HG02610 (cell line): ENCODE results near the gene PACSIN2.

Experiments used
- ATAC-seq: cut with Tn5 transposase; IDR thresholded peaks from one replicate; pipeline ENCODE4 v1.9.1; 2021; ENCODE audit warnings: mild to moderate bottlenecking, moderate library complexity; ENCODE audit not compliant: unreplicated experiment

PACSIN2 gene

DNA sequence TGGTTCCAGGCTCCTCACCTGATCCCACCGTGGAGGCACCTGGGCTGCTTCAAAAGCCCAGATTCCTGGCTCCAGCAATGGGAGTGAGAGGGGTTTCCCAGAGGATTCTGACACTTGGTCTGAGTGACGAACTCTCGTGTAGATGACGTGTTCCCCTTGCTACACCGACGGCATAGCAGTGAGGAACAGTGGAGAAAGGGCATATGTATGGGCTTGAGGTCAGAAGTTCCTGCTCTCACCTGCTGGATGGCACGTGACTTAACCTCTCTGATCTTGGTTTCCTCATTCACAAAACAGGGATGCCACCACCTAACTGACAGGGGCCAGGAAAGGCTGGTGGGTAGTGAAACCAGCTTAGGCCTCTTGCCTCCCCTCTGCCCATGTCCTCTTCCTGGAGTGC is 127.8 kb downstream of the PACSIN2 start:
- no peak for ATAC-seq

DNA sequence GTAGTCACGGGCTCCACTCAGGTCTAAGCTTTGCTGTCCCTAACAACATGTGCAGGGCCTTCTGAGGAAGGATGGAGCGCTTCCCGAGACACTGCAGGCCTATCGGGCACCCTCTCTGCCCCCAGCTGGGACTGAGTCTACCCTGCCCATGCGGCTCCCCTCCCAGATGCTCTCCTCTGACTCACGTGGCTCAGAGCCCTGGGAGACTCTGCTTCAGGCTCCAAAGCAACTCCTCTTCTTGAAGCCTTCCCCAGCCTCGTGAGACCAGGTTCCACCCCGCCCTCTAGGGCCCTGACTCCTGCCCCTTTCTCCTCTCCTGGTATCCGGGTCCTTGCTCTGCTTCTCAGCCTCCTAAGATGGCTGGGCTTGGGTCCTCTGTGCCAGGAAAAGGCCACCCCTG is 129.5 kb downstream of the PACSIN2 start:
- no peak for ATAC-seq

DNA sequence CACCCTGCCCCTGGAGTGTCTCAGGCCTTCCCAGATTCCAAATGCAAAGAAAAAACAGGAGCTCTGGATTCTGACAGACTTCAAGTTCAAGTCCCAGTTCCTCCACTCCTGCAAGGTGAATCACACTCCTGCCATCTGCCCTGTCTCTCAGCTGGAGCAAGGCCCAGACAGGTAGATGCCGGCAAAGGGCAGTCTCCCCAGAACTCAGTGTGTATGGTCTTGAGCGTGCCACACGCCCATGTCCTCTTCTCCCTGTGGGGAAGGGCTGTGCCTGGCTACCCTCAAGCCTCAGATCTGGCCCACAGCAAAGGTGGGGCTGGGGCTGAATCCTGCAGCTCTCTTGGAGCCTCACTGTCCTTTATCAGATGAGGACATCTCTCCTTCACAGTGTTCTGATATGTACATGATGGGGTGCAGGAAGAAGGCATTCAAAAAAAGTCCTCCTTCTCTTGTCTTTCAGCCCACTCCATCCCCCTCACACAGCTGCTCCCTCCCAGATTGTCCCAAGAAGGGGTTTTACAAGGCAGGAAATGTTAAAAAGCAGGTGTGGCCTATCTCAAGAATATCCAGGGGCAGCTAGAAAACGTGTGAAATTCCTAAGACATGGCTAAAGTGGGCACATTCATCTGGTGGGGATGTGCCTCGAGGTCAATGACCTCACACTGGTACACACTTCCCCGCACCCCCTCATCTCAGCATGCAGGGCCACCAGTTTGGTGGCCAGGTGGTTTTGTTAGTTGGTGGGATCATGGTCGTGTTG is 130.2 kb downstream of the PACSIN2 start:
- ATAC-seq, result no peak

DNA sequence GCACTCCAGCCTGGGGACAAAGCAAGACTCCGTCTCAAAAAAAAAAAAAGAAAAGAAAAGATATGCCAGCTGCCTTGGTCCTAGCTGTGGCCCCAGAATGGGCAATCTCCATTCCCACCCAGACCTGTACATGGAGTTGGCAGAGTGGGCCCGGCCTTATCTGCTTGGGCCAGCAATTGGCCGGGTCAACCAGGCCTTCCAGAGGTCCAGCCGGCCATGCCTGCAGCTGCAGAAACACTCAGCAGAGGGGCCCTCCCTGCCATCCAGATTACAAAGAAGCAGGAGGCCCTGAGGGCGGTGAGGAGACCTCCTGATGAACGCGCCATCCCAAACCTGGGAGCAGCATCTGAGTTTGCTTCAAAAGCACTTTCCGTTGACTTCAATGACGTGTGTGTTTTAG is 131.0 kb downstream of the PACSIN2 start:
- no peak for ATAC-seq

DNA sequence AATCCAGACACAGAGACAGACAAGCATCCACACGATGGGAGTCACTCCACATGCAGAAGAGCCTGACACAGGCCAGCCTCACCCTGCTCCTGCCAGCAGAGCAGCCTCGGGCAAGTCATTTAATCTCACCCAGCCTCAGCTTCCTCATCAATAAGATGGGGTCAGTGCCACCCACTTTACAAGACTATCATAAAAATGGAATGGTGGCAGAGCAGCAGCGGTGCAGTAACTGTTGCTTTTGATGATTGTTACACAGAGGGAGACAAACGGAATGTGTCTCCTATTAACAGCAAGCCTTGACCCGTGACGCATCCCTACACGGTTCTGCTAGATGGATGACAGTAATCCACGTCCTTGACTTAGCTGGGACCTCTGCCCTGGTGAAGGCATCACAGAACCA is 131.8 kb downstream of the PACSIN2 start:
- no peak for ATAC-seq

DNA sequence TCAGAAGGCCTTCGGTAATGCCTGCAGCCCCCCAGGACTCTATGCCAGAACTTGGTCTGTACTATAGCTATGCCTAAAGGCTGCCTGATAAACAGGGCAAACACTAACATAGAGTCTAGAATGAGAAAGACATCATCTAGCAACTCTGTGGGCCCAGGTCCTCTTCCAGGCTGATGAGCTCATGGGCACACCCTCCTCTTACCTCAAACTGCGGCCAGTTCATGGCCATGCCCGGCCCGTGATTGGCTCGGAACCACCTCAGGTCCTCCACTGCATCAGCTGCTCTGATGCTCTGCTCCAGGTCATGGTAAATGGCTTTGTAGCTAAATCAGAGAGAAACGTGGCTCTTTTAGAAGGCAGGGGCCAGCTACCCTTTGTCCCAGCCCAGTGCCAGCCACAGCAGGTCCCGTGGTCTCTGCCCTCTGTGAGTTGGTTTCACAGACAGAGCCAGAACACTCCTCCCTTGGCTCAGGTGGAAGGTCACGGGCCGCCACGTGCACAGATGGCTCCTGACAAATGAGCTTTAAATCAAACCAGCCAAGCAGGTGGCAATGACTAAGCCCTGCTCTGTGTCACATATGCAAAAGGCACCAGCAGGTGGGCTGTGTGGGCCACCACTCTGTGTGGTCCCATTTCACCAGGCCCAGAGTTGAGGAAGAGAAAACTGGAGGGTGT is 132.8 kb downstream of the PACSIN2 start:
- ATAC-seq, result no peak

DNA sequence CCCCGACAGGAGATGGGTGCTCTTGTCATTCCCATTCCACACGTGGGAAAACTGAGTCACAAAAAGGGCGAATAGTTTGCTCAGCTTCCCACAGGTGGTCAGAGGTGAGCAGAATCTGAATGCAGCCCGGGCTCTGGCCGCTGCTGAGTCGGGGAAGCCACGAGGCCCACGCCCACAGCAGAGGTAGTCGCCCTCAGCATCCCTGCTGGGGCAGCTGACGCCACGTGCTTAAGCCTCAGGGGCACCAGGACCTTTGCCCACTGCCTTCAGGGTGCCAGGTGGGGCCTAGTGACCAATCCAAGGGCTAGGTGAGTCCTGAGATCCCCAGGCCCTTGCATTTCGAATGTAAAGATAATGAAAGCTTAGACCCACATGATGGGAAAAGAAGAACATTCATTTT is 133.7 kb downstream of the PACSIN2 start:
- no peak for ATAC-seq

DNA sequence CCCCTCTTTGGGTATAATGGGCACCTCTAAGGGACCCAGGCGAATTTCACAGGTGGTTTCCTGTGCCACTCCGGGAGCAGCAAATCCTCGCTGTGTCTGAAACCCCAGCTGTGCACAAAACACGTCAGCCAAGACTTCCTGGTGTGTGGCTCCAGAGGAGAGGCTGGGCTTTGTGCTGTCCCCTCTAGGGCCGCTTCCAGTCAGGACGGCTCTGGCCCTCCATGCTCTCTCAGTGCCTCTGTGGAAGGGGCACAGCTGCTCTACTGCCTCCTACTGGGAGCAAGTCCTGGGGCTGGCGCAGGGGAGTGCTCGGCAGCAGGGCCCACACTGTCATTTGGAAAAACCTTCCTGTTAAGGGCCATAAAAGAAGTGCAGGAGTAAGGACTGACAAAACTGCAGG is 134.1 kb downstream of the PACSIN2 start:
- ATAC-seq, result no peak

DNA sequence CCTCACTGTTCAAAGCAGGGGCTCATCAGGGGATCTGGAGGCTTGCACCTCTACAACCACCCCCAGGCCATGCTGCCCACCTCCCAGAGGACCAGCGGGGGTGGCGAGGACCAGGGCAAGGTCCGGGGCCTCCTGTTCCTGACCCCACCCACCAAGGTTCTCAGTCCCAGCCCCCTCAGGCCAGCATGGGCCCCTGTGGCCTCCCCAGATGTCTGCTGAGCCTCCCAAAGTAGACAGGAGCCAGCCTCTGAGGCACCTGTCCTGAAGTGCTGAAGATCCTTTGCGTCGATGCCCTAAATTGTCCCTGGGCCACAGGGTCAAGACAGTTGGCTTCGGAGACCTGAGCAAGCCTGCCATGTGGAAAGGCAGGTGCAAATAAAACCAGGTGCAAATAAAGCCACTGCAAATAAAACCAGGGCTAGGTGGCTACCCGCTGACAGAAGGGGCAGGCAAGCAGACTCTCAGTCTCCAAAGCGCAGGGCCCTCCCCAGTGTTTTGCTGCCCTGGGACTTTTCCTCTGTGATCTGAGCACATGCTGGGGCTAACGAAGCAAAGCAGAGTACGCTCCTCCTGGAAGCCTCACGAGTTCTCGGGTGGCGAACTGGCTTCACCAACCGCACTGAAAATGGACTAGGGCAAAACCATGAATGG is 135.5 kb downstream of the PACSIN2 start:
- ATAC-seq, result no peak

DNA sequence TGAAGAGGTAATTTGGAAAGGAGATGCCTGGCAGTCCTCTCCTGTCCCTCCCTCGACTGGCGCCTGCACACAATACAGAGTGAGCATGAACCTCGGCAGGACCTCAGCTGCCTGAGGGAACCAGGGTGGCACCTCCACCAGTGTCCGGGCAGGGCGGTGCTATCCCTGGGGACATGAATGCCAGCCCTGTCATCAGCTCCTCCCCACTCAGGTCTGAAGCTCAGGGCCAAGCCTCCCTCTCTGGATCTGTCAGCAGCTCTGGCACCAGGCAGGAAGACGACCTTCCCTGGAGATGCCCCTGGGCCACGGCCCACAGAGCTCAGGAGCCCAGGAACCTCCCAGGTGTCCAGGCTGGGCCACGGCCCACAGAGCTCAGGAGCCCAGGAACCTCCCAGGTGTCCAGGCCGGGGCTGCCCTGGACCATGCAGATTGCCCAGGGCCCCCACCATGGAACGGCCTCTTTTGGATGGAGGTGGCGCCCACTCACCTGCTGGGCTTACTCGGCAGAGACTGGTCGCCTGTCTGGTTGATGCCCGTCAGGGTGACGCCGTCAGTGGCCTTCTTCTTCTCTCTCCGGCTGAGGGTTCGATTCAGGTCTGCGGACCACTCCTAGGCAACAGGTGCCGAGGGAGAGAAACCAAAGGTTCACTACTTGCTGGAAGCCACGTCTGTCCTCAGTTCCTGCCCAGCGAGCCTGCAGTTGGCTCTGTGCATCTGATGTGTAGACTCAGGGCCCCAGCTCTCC is 136.2 kb downstream of the PACSIN2 start:
- no peak for ATAC-seq

DNA sequence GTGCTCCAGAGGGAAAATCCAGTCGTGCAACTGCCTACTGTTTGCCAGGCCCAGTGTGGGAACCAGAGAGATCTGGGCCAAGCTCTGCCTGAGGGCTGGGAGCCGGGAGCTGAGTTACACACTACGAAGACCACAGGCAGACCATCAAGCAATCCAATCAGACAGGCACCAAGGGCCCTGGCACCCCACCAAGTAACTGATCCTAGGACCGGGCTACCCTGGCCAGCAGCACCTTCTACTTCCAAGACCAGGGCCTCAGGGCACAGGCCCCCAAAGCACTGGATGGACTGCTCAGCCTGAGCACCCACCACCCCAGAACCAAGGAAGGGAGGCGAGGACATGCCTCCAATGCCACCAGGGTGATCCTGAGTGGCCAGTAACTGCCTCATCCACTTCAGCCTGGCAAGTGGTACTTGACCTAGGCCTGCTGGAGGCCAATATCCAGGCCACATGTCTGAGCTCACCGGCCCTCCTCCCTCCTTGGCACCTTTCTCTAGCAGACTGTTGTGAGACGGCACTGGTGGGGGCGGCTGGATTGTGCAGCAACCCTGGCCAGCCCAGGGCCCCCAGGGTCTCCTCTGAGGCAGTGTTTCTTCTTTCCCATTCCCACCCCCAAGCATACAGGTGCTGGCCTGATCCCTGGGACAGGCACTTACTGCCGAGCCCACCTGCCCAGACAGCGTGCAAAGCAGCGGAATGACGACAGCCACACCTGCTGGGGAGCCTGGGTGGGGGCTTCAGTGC is 137.2 kb downstream of the PACSIN2 start:
- ATAC-seq, result no peak

DNA sequence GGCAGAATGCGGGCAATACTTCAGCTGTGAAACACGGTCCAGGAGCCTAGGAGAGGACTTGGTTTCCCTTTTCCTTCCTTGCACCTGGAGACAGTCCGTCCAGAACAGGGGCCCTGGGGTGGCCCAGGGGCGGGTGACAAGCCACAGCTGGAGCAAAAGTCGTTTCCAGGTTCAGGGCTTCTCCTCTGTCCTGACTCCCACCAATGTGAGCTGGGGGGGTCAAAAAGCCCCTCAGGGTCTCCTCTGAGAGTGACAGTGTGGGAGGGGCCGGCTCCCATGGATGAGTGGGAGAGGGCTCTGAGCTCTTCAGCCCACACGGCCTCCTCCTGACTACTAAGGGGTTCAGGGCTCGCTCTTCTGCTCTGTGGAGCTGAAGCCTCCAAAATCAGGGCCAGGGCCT is 137.8 kb downstream of the PACSIN2 start:
- ATAC-seq, result no peak

DNA sequence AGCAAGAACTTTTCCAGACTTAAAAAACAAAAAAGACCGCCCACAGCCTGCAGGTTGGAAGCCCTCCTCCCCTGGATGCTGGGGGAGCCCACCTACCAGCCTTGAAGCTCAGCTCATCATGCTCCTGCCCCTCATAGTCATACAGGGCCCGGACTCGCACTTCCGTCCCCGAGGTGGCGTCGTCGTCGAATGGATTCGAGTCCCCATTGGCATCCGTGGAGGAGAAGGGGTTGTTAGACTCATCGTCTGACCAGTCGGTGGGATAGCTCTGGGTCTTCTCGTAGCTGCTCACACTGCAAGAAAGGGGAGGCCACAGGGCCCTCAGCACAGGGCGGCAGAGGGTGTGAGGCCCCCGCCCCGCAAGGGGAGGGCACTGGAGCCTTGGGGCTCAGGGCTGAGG is 138.9 kb downstream of the PACSIN2 start:
- no peak for ATAC-seq

DNA sequence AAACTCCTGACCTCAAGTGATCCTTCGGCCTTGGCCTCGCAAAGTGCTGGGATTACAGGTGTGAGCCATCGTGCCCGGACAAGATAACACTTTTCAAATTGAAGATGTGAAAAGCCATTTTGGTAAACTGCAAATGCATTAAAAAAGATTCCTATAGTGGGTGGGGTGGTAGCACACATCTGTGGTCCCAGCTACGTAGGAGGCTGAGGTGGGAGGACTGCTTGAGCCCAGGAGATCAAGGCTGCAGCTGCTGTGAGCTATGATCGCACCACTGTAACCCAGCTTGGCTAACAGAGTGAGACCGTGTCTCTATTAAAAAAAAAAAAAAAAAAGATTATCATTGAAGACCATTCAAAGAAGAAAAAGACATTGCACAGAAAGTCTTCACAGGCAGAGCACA is 140.9 kb downstream of the PACSIN2 start:
- no peak for ATAC-seq

DNA sequence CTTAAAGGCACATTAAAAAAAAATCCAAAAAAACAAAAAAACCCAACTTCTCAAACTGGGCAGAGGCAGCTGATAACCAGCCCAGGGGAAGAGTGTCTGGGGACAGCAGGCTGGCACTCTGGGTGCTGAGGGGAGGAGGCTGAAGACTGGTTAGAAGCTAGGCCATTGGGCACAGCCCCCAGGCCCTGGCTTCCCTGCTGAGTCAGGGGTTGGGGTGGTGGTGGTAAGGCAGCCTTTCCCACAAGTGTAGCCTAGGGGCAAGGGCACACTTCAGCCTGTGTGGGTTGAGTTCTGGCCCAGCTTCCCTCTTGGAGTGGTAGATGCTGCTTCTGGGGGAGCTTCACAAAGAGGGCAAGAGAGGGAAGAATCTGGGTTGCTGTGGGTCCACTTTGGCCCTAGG is 141.6 kb downstream of the PACSIN2 start:
- no peak for ATAC-seq

DNA sequence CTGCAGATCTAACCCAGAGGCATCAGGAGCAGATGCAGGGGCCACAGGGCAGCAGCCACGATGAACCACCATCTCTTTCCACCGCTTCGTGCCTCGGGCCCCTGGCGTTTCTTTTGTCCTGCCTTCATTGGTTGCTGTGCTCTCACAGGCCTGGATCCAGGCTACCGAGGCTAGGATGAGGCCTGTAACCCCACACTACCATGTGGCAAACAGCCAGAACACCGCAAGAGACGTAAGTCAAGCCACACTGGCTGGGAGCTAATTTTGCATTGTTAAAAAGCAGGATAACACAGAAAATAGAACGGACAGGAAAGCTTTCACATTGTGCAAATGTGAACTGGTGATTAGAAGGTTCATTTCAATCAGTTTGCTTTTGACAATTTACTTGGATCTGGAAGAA is 142.1 kb downstream of the PACSIN2 start:
- ATAC-seq, result no peak

DNA sequence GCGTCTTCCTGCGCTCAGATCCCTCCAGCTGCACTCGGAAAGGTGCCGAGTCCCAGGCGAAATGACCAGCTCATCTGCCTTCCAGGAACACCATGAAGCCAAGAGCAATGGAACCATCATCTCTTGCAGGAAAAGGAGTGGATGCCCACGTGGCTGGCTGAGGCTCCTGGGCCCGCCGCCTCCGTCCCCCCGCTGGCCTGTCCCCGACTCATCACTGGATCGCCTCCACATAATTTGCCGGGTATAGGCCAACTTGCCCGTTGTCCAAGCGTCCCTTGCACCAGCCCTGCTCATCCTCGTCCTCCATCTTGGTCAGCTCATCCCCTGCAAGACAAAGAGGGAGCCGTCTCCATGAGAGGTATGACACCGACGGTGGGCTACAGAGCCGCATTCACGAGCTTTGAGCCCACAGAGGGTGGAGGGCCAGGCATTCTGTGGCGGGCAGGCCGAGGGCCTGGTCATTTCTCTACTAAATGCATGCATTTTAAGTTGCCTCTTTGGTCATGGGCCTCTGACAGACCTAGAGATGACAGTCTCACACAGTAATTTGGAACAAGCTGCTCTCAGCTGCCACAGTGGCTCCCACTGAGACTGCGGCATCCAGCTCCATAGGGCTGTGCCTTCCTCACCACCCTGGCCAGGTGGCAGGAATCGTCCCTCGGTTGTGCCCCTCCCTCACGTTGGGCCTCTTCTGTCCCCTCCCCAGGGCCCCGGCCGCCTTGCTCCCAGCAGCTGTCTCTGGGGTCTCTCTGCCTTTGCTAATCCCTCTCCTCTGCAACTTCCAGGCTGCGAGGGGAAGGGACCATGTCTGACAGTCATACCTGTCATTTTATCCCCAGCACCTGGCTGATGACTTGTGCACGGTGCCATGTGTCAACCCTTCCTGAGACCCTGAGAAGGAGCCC is 143.6 kb downstream of the PACSIN2 start:
- no peak for ATAC-seq

DNA sequence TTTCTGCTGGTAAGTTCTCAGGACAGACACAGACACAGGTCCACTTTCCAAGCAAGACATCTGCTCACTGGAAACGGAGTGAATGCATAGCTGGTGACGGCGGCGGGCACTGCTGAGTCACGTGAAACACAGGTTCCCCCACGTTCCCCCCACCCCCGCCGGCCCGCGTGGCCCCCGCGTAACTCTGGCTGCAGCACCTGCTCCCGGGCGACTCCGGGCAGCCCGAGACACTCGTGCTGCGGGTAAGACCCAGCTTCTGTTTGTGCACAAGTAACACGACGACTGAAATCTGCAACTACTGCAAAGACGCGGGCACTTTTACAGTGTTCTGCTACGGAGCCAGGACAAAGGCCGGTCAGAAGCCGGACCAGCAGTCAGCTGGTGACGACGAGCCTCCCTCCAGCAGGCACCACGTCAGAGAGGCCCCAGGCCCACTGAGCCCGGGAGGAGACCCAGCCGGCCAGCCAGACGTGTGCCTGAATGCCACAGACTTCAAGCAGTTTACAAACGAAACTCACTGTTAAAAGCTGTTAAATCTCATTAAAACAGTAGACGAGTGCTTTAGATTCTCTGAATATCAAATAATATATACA is 145.0 kb downstream of the PACSIN2 start:
- ATAC-seq, result no peak

DNA sequence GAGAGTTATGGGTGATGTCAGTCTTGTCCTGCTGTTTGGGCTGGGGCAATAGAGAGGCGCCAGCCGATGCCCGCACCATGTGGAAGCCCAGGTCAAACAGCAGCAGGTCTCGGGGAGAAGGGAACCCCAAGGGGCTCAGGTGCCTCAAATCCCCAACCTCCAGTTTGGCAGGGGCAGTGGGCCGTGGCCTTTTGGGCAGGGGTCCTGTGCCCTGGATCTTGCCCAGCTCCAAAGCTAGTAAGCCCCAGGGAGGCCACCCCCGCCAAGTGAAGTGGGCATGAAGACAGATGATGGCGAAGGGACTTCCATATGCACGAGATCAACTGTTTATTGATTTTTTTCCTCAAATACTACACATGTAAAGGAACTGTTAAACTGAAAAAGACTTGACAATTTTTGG is 145.5 kb downstream of the PACSIN2 start:
- ATAC-seq, result no peak
